Measurements from ENCODE around the gene LILRA2. TPM values are rescaled to one million over a fixed set of nuclear protein-coding genes. Genes with fewer than 3 reads are reported as not detected.
"Not testable (repeated sequence)": the region's sequence is repeated elsewhere in the genome, so short reads cannot be mapped to it uniquely, and the experiment has no call there.

LILRA2 gene
- total and polyA plus RNA-seq, 9 donors: 0.56 to 5.5 (median 1.4) TPM

DNA sequence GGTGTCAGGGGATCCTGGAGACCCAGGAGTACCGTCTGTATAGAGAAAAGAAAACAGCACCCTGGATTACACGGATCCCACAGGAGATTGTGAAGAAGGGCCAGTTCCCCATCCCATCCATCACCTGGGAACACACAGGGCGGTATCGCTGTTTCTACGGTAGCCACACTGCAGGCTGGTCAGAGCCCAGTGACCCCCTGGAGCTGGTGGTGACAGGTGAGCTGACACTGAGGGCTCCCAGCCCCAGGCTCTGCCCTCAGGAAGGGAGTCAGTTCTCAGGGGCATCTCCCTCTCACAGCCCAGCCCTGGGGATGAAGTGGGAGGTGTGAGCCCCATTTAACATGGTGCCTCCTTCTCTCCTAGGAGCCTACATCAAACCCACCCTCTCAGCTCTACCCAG lies 21.1 kb downstream of the LILRA2 start:
- Histone ChIP-seq H3K9me3 (no peaks in the 10 kb centered on the region), H3K36me3 (no peaks in the 10 kb centered on the region), H3K27ac (no peak overlapping the region), H3K27me3 (no peaks in the 10 kb centered on the region), H3K4me3 (no peak overlapping the region), H3K4me1 (ENCODE audit: insufficient read depth) (no peaks in the 10 kb centered on the region)
- 75 to 83% (median 79%) methylated on average over 5 of the region's 5 CpGs for WGBS, 3 donors
- TF ChIP-seq, protein P1, sequence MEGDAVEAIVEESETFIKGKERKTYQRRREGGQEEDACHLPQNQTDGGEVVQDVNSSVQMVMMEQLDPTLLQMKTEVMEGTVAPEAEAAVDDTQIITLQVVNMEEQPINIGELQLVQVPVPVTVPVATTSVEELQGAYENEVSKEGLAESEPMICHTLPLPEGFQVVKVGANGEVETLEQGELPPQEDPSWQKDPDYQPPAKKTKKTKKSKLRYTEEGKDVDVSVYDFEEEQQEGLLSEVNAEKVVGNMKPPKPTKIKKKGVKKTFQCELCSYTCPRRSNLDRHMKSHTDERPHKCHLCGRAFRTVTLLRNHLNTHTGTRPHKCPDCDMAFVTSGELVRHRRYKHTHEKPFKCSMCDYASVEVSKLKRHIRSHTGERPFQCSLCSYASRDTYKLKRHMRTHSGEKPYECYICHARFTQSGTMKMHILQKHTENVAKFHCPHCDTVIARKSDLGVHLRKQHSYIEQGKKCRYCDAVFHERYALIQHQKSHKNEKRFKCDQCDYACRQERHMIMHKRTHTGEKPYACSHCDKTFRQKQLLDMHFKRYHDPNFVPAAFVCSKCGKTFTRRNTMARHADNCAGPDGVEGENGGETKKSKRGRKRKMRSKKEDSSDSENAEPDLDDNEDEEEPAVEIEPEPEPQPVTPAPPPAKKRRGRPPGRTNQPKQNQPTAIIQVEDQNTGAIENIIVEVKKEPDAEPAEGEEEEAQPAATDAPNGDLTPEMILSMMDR (IDR thresholded peaks at IDR 0.05): no peak
- TF ChIP-seq EP300 (IDR thresholded peaks at IDR 0.05): no peak
- no peak for TF ChIP-seq POLR2A (IDR thresholded peaks at IDR 0.05)
- intact Hi-C loops (cut with DNase I): no loop called here
- no peak for DNase-seq

GRCh38 chr19:54595680-54596436 lies 22.3 kb downstream of the LILRA2 start:
- H3K27ac ChIP-seq; H3K4me3 ChIP-seq; intact Hi-C loops (cut with DNase I); DNase-seq; H3K36me3 ChIP-seq; H3K27me3 ChIP-seq; H3K4me1 ChIP-seq (ENCODE audit: insufficient read depth); H3K9me3 ChIP-seq: not testable (repeated sequence)
- WGBS, 3 donors: 75 to 83% (median 83%) methylated on average over 23 to 26 of the region's 26 CpGs

- WGBS, 3 donors: 60 to 69% (median 61%) methylated on average over 5 of the region's 5 CpGs
- H3K9me3 ChIP-seq: no peaks in the 10 kb centered on the region
Observed at GRCh38 chr19:54600212-54600611, 26.6 kb downstream of the LILRA2 start.

DNA sequence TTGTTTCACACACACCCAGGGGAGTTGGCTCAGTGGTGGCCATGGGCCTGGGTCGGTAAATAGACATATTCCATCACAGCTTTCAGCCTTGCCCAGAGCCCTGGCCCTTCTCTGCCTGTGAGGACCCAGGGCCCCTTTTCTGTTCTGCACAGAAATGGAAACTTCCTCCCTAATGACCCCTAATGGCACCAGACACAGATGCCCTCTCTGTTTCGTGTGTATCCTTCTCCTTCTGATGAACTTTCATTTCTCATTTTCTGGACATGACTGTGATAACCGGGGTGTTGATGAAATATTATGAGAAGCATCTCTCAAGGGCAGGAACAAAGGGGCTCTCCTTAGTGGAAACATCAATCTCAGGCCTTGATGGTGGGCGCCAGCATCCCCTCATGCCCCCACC lies 32.6 kb downstream of the LILRA2 start:
- intact Hi-C loops (cut with DNase I): no loop called here
- no peaks in the 10 kb centered on the region for H3K4me1 ChIP-seq (ENCODE audit: insufficient read depth)
- TF ChIP-seq, protein P1 (IDR thresholded peaks at IDR 0.05): no peak
- TF ChIP-seq EP300 (IDR thresholded peaks at IDR 0.05) (no peak), POLR2A (IDR thresholded peaks at IDR 0.05) (no peak)
- WGBS, 3 donors: 36 to 60% (median 56%) methylated on average over 4 of the region's 4 CpGs
- no peak for DNase-seq
- no peak overlapping the region for H3K27ac ChIP-seq
- H3K27me3 ChIP-seq: no peaks in the 10 kb centered on the region
- H3K9me3 ChIP-seq: no peaks in the 10 kb centered on the region
- no peak overlapping the region for H3K4me3 ChIP-seq
- H3K36me3 ChIP-seq: no peaks in the 10 kb centered on the region

More at GRCh38 chr19:54600212-54600611, 26.6 kb downstream of the LILRA2 start:
- Histone ChIP-seq H3K36me3 (no peaks in the 10 kb centered on the region), H3K27me3 (no peaks in the 10 kb centered on the region), H3K27ac (no peak overlapping the region), H3K4me3 (no peak overlapping the region), H3K4me1 (ENCODE audit: insufficient read depth) (no peaks in the 10 kb centered on the region)
- no peak for DNase-seq
- intact Hi-C loops (cut with DNase I): no loop called here
- TF ChIP-seq POLR2A (IDR thresholded peaks at IDR 0.05) (no peak), EP300 (IDR thresholded peaks at IDR 0.05) (no peak)
- TF ChIP-seq, protein P1 (IDR thresholded peaks at IDR 0.05): no peak
